Measurements from ENCODE around the gene ADRA2A. TPM values are rescaled to one million over a fixed set of nuclear protein-coding genes. Genes with fewer than 3 reads are reported as not detected.

The ADRA2A gene
- total RNA-seq, 1 donor from 2014 or later: 0.07 TPM

GRCh38 chr10:111116762-111117445 lies 40.1 kb downstream of the ADRA2A start:
- Mint-ChIP-seq H3K36me3 (ENCODE audit: low read depth) (no peaks in the 10 kb centered on the region), H3K4me3 (ENCODE audit: unreplicated experiment) (no peak overlapping the region), H3K27me3 (ENCODE audit: low read depth) (peaks cover 17% of the 10 kb centered on the region), H3K9me3 (ENCODE audit: low read depth) (no peaks in the 10 kb centered on the region), H3K27ac (ENCODE audit: unreplicated experiment) (no peak overlapping the region), H3K4me1 (ENCODE audit: low read depth) (no peaks in the 10 kb centered on the region)
- no peak for DNase-seq (ENCODE audit: low spot score)
- TF ChIP-seq CTCF (IDR thresholded peaks at IDR 0.05): no peak

GRCh38 chr10:111117528-111118277 lies 40.9 kb downstream of the ADRA2A start:
- no peak for TF ChIP-seq CTCF (IDR thresholded peaks at IDR 0.05)
- DNase-seq (ENCODE audit: low spot score): no peak
- Mint-ChIP-seq H3K4me1 (ENCODE audit: low read depth) (no peaks in the 10 kb centered on the region), H3K36me3 (ENCODE audit: low read depth) (no peaks in the 10 kb centered on the region), H3K27me3 (ENCODE audit: low read depth) (peaks cover 18% of the 10 kb centered on the region), H3K9me3 (ENCODE audit: low read depth) (no peaks in the 10 kb centered on the region), H3K4me3 (ENCODE audit: unreplicated experiment) (no peak overlapping the region), H3K27ac (ENCODE audit: unreplicated experiment) (no peak overlapping the region)

GRCh38 chr10:111118758-111119157 lies 41.9 kb downstream of the ADRA2A start:
- no peak overlapping the region for H3K4me3 Mint-ChIP-seq (ENCODE audit: unreplicated experiment)
- TF ChIP-seq CTCF (IDR thresholded peaks at IDR 0.05): no peak

GRCh38 chr10:111119637-111120036 lies 42.8 kb downstream of the ADRA2A start:
- TF ChIP-seq CTCF (IDR thresholded peaks at IDR 0.05): no peak
- H3K4me1 Mint-ChIP-seq (ENCODE audit: low read depth): no peaks in the 10 kb centered on the region
- H3K9me3 Mint-ChIP-seq (ENCODE audit: low read depth): no peaks in the 10 kb centered on the region
- no peaks in the 10 kb centered on the region for H3K36me3 Mint-ChIP-seq (ENCODE audit: low read depth)
- no peak for DNase-seq (ENCODE audit: low spot score)
- H3K4me3 Mint-ChIP-seq (ENCODE audit: unreplicated experiment): no peak overlapping the region
- H3K27me3 Mint-ChIP-seq (ENCODE audit: low read depth): peaks cover 20% of the 10 kb centered on the region
- H3K27ac Mint-ChIP-seq (ENCODE audit: unreplicated experiment): no peak overlapping the region

More at GRCh38 chr10:111118758-111119157, 41.9 kb downstream of the ADRA2A start:
- H3K9me3 Mint-ChIP-seq (ENCODE audit: low read depth): no peaks in the 10 kb centered on the region
- peaks cover 18% of the 10 kb centered on the region for H3K27me3 Mint-ChIP-seq (ENCODE audit: low read depth)
- H3K36me3 Mint-ChIP-seq (ENCODE audit: low read depth): no peaks in the 10 kb centered on the region
- no peaks in the 10 kb centered on the region for H3K4me1 Mint-ChIP-seq (ENCODE audit: low read depth)
- H3K27ac Mint-ChIP-seq (ENCODE audit: unreplicated experiment): no peak overlapping the region
- no peak for DNase-seq (ENCODE audit: low spot score)

GRCh38 chr10:111122127-111122526 lies 45.3 kb downstream of the ADRA2A start:
- no peak overlapping the region for H3K4me3 Mint-ChIP-seq (ENCODE audit: unreplicated experiment)
- no peaks in the 10 kb centered on the region for H3K4me1 Mint-ChIP-seq (ENCODE audit: low read depth)
- H3K36me3 Mint-ChIP-seq (ENCODE audit: low read depth): no peaks in the 10 kb centered on the region
- TF ChIP-seq CTCF (IDR thresholded peaks at IDR 0.05): no peak
- H3K27ac Mint-ChIP-seq (ENCODE audit: unreplicated experiment): no peak overlapping the region
- peaks cover 3% of the 10 kb centered on the region for H3K9me3 Mint-ChIP-seq (ENCODE audit: low read depth)
- peaks cover 20% of the 10 kb centered on the region for H3K27me3 Mint-ChIP-seq (ENCODE audit: low read depth)
- DNase-seq (ENCODE audit: low spot score): no peak
